Aorta (tissue), 5 donors: ENCODE data around the gene SLC47A1. TPM values are rescaled to one million over a fixed set of nuclear protein-coding genes. Genes with fewer than 3 reads are reported as not detected.
A peak's percentile ranks its signal among the peaks of the same experiment; 100 is the strongest.
"Not testable (repeated sequence)": the region's sequence is repeated elsewhere in the genome, so short reads cannot be mapped to it uniquely, and the experiment has no call there.

Source experiments
- ATAC-seq: fragments of 200-7000 bp; cut with Tn5 transposase; one replicate; pipeline ENCODE4 v1.9.1; 2022; ENCODE audit warnings: moderate library complexity; ENCODE audit not compliant: low FRiP score
- DNase-seq, 2 donors: peaks; one replicate each; pipeline ENCODE4 v3.0.0-alpha.2; 2020
- H3K27ac ChIP-seq, 2 donors: one replicate each; pipeline ENCODE4 v1.5.1; 2013; ENCODE audit warnings: low read length in 2 of 2, mild to moderate bottlenecking in 2 of 2, moderate library complexity in 2 of 2, control low read depth in 1 of 2, inconsistent platforms in 1 of 2, low read depth in 1 of 2
- H3K27me3 ChIP-seq, 2 donors: one replicate each; pipeline ENCODE4 v1.6.1; 2013; ENCODE audit warnings: control low read depth in 1 of 2, low read length in 1 of 2, mild to moderate bottlenecking in 1 of 2, moderate library complexity in 1 of 2; ENCODE audit not compliant: insufficient read depth in 2 of 2, control insufficient read depth in 1 of 2
- H3K36me3 ChIP-seq, 2 donors: one replicate each; pipeline ENCODE4 v1.6.1; 2013; ENCODE audit warnings: control low read depth in 1 of 2, low read length in 1 of 2, mild to moderate bottlenecking in 1 of 2; ENCODE audit not compliant: insufficient read depth in 2 of 2, control insufficient read depth in 1 of 2
- H3K4me1 ChIP-seq, 2 donors: one replicate each; pipeline ENCODE4 v1.6.1; 2013; ENCODE audit warnings: low read length in 2 of 2, control low read depth in 1 of 2, mild to moderate bottlenecking in 1 of 2, moderate library complexity in 1 of 2; ENCODE audit not compliant: insufficient read depth in 2 of 2, control insufficient read depth in 1 of 2
- H3K4me3 ChIP-seq, 2 donors: one replicate each; pipeline ENCODE4 v1.5.1; 2013; ENCODE audit warnings: low read length in 2 of 2, control low read depth in 1 of 2, mild to moderate bottlenecking in 1 of 2
- H3K9me3 ChIP-seq: one replicate; pipeline ENCODE4 v1.6.1; 2013; ENCODE audit warnings: mild to moderate bottlenecking, low read length; ENCODE audit not compliant: control insufficient read depth
- WGBS, 2 donors: extraction: QIAGEN DNeasy Blood & Tissue Kit; methylation state at CpG; one replicate each; pipeline ENCODE4 v1.1.7; 2013; 5-methylcytosine and 5-hydroxymethylcytosine counted together
- intact Hi-C, 2 donors: fragments of 100-400 bp; cut with DNase I; formaldehyde crosslinking; loops; one replicate each; pipeline versions ENCODE4 v1.14.2 to v1.15.0; 2022
- polyA plus RNA-seq, 2 donors: library from polyadenylated mRNA; stranded (reverse); fragments of 200-250 nt; gene quantifications; one replicate each; pipeline ENCODE4 v1.2.3, GENCODE V29; 2013
- total RNA-seq, 2 donors: library from RNA; stranded (reverse); fragmentation: NEBNext Ultra II Directional; extraction: Animal tissue kit (Norgen Biotek cat#: 25700); gene quantifications; one replicate each; pipeline ENCODE4 v1.2.1, GENCODE V29; 2021
- donor health status: healthy with polysubstance abuse.
- donor health status: Bipolar disorder and iron deficiency.
- donor health status: DM: no; HTN: no; CAD: no.
- donor health status: DM: no; HTN: no; CAD: no.
- donor health status: DM: yes; HTN: yes; CAD: no.

Gene SLC47A1
- total and polyA plus RNA-seq, 4 donors, result 3.9 to 7.3 (median 5.8) TPM

DNA sequence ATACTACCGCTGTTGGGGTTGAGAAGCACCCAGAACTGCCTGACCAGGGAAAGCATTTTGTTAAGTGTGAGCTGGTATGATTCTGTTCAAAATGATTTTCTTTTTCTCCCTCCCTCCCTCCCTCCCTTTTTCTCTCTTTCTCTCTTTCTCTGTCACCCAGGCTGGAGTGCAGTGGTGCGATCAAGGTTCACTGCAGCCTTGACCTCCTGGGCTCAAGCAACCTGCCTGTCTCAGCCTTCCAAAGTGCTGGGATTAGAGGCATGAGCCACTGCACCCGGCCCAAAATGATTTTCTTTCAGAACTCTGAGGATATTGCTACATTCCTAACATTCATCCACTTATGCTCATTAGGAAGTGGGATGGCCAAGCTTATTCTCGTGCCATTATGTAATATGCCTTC, 41.3 kb downstream of the SLC47A1 start:
- no peaks in the 10 kb centered on the region for H3K4me1 ChIP-seq
- 77 to 85% methylated on average over 4 of the region's 4 CpGs for WGBS, 2 donors
- H3K27me3 ChIP-seq, result no peaks in the 10 kb centered on the region
- H3K4me3 ChIP-seq, result no peak overlapping the region
- no peak for ATAC-seq
- no peaks in the 10 kb centered on the region for H3K9me3 ChIP-seq
- intact Hi-C loops, result loop anchor here in 1 of 2 donors (5.0 kb wide), 1 partner anchor 72 kb away; the partner anchor contains the start of gene ALDH3A2
- no peaks in the 10 kb centered on the region for H3K36me3 ChIP-seq
- H3K27ac ChIP-seq, result no peak overlapping the region
- DNase-seq, result no peak

DNA sequence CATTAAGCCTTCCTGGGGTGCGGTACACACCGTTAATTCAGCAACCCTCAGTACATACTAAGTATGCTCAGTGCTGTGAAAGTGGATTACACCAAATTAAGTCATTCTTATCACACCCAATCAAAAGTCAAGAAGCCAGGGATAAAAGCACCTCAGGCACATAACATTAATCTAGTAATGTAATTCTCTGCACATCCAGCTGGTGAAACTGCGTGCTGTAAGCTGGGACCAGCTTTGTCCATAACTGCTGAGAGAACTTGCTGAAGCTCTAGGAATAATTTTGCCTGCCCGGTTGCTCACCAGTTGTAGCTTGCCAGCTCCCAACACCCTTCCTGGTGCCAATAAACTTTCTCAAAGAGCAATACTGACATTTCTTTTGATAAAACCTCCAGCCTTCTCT, 44.9 kb downstream of the SLC47A1 start:
- Histone ChIP-seq H3K36me3 (no peaks in the 10 kb centered on the region), H3K4me1 (no peaks in the 10 kb centered on the region), H3K9me3 (no peaks in the 10 kb centered on the region), H3K27me3 (no peaks in the 10 kb centered on the region), H3K4me3 (no peak overlapping the region), H3K27ac (no peak overlapping the region)
- no peak for DNase-seq
- 49 to 52% methylated on average over 4 of the region's 4 CpGs for WGBS, 2 donors
- ATAC-seq, result peak; percentile 41
- intact Hi-C loops, result loop anchor here in 1 of 2 donors (1.0 to 5.0 kb wide), 2 partner anchors 52 to 69 kb away; partner anchors contain the start of gene ALDH3A2

DNA sequence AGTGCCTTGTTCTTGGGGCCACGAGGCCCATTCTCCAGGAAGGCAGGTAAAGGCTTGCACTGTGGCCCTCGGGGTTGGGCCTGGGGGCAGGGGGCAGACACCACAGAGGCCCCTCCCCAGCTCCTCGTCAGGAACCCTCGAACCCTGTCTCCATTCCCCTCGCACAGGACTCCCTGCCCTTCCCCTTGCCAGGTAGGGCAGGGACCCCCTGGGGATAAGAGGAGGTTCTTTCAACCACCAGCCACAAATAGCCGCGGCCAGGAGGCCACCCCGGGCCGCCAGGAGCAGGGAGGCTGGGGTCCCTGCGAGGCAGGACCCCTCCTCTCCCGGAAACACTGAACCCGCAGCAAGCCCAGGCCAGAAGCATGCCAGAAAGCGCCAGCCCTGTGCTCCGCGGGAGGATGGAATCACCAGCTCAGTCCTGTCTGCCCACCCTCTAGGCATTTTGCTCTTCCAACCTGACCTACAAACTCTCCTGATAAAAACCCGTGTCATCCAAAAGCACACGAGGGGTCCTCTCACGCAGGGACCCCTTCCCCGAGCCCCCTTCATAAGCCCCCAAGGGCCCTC, 45.6 kb downstream of the SLC47A1 start:
- Histone ChIP-seq H3K9me3 (no peaks in the 10 kb centered on the region), H3K27me3 (no peaks in the 10 kb centered on the region), H3K36me3 (no peaks in the 10 kb centered on the region), H3K4me1 (no peaks in the 10 kb centered on the region), H3K4me3 (peak overlapping the region in 1 of 2 donors; percentile 15), H3K27ac (no peak overlapping the region)
- DNase-seq, result no peak
- 35 to 39% methylated on average over 19 of the region's 19 CpGs for WGBS, 2 donors
- ATAC-seq, result peak; percentile 28
- intact Hi-C loops, result loop anchor here in 1 of 2 donors (5.0 kb wide), 1 partner anchor 68 kb away; the partner anchor contains the start of gene ALDH3A2

DNA sequence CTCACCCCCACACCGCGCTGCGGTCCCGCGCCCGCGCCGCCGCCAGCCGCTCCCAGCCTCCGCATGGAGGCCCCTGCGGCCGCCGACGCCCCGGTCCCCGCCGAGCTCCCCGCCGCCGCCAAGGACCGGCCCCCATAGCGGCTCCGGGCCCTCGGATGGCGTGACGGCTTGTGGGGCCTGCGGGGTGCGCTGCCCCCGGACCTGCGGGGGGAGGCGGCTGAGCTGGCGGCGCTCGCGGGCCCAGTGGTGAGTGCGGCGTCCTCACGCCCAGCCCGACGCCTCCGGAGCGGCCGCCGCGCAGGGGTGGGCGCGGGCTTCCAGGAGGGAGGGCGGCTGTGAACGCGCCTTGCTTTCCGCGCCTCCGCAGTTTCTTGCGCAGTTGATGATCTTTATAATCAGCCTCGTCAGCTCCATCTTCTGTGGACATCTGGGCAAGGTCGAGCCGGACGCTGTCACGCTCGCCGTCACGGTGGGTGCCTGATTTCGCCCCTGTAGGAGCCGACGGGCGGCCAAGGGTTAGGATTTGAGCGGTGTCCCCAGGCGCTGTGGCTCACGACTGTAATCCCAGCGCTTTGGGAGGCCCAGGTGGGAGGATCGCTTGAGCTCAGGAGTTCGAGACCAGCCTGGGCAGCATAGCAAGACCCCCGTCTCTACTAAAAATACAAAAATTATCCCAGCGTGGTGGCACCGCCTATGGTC, 46.4 kb downstream of the SLC47A1 start:
- no peaks in the 10 kb centered on the region for H3K9me3 ChIP-seq
- H3K27me3 ChIP-seq, result no peaks in the 10 kb centered on the region
- no peaks in the 10 kb centered on the region for H3K36me3 ChIP-seq
- peak overlapping the region; percentile 15 to 48 for H3K4me3 ChIP-seq
- peak; percentile 62 for ATAC-seq
- H3K4me1 ChIP-seq, result no peaks in the 10 kb centered on the region
- intact Hi-C loops, result loop anchor here in 1 of 2 donors (5.0 kb wide), 1 partner anchor 67 kb away; the partner anchor contains the start of gene ALDH3A2
- H3K27ac ChIP-seq, result no peak overlapping the region
- peak in 1 of 2 donors; percentile 83 for DNase-seq
- 9 to 11% methylated on average over 62 to 76 of the region's 76 CpGs for WGBS, 2 donors

DNA sequence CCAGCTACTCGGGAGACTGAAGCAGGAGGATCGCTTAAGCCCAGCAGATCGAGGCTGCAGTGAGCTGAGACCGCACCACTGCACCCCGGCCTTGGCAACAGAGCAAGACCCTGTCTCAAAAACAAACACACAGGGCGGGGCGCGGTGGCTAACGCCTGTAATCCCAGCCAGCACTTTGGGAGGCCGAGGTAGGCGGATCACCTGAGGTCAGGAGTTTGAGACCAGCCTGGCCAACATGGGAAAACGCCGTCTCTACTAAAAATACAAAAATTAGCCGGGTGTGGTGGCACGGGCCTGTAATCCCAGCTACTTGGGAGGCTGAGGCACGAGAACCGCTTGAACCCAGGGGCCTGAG, 46.9 kb downstream of the SLC47A1 start:
- H3K9me3 ChIP-seq, H3K27ac ChIP-seq, H3K4me1 ChIP-seq, H3K36me3 ChIP-seq, H3K4me3 ChIP-seq, ATAC-seq, DNase-seq, H3K27me3 ChIP-seq, intact Hi-C loops: not testable (repeated sequence)
- WGBS, 2 donors, result 94 to 96% methylated on average over 17 of the region's 17 CpGs

DNA sequence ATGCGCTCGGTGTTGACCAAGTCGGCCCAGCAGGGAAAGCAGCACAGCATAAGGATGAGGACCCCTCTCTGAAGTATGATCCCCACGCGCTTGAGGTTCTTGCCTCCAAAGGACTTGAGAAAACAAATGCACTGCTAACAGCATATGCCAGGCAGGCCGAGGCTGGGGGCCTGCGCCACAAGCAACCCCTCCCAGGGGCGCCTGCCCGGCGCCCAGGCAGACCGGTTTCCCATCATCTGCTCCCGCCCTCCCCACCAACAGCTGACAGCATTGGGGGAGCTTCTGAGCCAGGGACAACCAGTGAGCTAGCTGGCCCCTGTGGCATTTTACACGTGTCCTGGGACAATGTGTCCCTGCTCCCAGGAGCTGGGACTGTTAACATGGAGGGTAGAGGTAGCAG, 48.5 kb downstream of the SLC47A1 start:
- ATAC-seq, DNase-seq, H3K9me3 ChIP-seq, H3K4me3 ChIP-seq, H3K4me1 ChIP-seq, H3K36me3 ChIP-seq, H3K27ac ChIP-seq, intact Hi-C loops, H3K27me3 ChIP-seq: not testable (repeated sequence)
- 96 to 97% methylated on average over 10 to 13 of the region's 13 CpGs for WGBS, 2 donors

DNA sequence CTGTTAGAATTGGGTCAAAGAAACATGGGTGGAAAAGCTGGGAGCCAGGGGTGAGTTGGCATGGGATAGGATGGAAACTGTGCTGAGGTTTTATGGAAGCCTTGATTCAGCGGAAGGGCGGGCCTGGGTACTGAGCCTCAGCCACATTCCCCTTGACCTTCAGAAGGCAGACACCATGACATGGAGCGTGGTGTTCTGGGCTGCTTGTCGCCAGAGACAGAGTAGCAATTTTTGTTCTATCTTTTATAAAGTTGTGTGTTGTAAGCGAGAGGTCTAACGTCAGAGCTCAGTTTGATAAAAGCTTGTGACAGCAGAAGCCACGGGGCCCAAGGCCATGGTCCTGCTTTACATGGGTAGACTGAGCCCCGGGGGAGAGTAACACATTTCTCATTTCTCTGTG, 50.2 kb downstream of the SLC47A1 start:
- no peak overlapping the region for H3K27ac ChIP-seq
- ATAC-seq (no peak), DNase-seq (no peak)
- H3K4me3 ChIP-seq, result no peak overlapping the region
- H3K4me1 ChIP-seq, result no peaks in the 10 kb centered on the region
- H3K36me3 ChIP-seq, result no peaks in the 10 kb centered on the region
- no peaks in the 10 kb centered on the region for H3K27me3 ChIP-seq
- 95 to 97% methylated on average over 8 of the region's 8 CpGs for WGBS, 2 donors
- H3K9me3 ChIP-seq, result no peaks in the 10 kb centered on the region
- intact Hi-C loops, result no loop called here

DNA sequence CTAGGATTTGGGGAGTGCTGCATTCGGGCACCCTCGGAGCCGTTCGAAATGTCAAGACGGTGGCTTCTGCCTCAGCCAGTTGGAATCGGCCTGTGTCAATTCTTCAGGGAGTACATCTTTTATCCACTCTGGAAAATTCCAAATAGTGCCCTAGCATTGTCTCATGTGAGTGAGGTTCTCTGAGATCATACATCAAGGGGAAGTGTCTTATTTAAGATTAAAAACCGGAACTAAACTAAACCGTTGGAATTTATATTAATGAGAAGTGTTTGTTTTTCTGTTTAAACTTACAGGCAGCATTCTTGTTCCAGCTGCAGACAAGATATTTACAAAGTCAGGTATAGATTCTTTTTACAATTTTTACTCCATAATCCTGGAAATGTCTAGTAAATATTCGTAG, 56.8 kb downstream of the SLC47A1 start:
- intact Hi-C loops, result no loop called here
- Histone ChIP-seq H3K4me1 (no peaks in the 10 kb centered on the region), H3K36me3 (no peaks in the 10 kb centered on the region), H3K4me3 (no peak overlapping the region), H3K9me3 (no peaks in the 10 kb centered on the region), H3K27ac (no peak overlapping the region), H3K27me3 (no peaks in the 10 kb centered on the region)
- whole genome bisulfite sequencing, 2 donors, result 89 to 92% methylated on average over 9 of the region's 9 CpGs
- no peak for DNase-seq
- no peak for ATAC-seq
